Kidney (tissue), 14 donors: ENCODE results near the gene AKR1B15. TPM values are rescaled to one million over a fixed set of nuclear protein-coding genes. Genes with fewer than 3 reads are reported as not detected.
"Not testable (repeated sequence)": the region's sequence is repeated elsewhere in the genome, so short reads cannot be mapped to it uniquely, and the experiment has no call there.

Experiments used
- DNase-seq, 5 donors: peaks; one replicate each; pipeline ENCODE4 v3.0.0-alpha.2; 2013 to 2020
- FAIRE-seq: peaks from 2 replicates; lab custom pipeline; 2012; peaks lifted over from hg19 to GRCh38; lab: Jason Lieb, UNC
- H3K27ac ChIP-seq, 2 donors: one replicate each; pipeline ENCODE4 v1.7.0; 2013; ENCODE audit warnings: low read depth in 2 of 2, low read length in 2 of 2, inconsistent platforms in 1 of 2
- H3K27me3 ChIP-seq: one replicate; pipeline ENCODE4 v1.7.1; 2013; ENCODE audit warnings: low read length, inconsistent platforms; ENCODE audit not compliant: control insufficient read depth, insufficient read depth
- H3K36me3 ChIP-seq, 3 donors: one replicate each; pipeline versions ENCODE4 v1.7.0 to v1.7.1; 2013; ENCODE audit warnings: low read length in 3 of 3, control low read depth in 1 of 3, inconsistent platforms in 1 of 3; ENCODE audit not compliant: insufficient read depth in 3 of 3, control insufficient read depth in 2 of 3
- H3K4me1 ChIP-seq, 3 donors: one replicate each; pipeline versions ENCODE4 v1.7.0 to v1.7.1; 2013; ENCODE audit warnings: low read length in 3 of 3, inconsistent platforms in 1 of 3, low read depth in 1 of 3; ENCODE audit not compliant: control insufficient read depth in 2 of 3, insufficient read depth in 2 of 3
- H3K4me3 ChIP-seq, 3 donors: one replicate each; pipeline versions ENCODE4 v1.7.0 to v1.8.1; 2013; ENCODE audit warnings: low read length in 3 of 3, control low read depth in 1 of 3, inconsistent platforms in 1 of 3
- H3K9ac ChIP-seq, 3 donors: one replicate each; pipeline versions ENCODE4 v1.7.0 to v1.7.1; 2013; ENCODE audit warnings: low read length in 3 of 3, control low read depth in 1 of 3, inconsistent platforms in 1 of 3
- H3K9me3 ChIP-seq, 3 donors: one replicate each; pipeline versions ENCODE4 v1.7.0 to v1.7.1; 2013; ENCODE audit warnings: low read length in 3 of 3, control low read depth in 1 of 3, inconsistent platforms in 1 of 3; ENCODE audit not compliant: control insufficient read depth in 2 of 3, insufficient read depth in 1 of 3
- intact Hi-C: fragments of 100-400 bp; cut with DNase I; formaldehyde crosslinking; loops from one replicate; pipeline ENCODE4 v1.11.1; 2022
- polyA plus RNA-seq: library from polyadenylated mRNA; stranded (reverse); fragments of 350-450 nt; fragmentation: Illumina TruSeq; extraction: RNeasy Lipid Tissue Mini Kit (QIAGEN cat#74804); gene quantifications from one replicate; pipeline ENCODE4 v1.2.3, GENCODE V29; 2014; ENCODE audit warnings: low read depth, low replicate concordance; ENCODE audit not compliant: insufficient read depth
- total RNA-seq: library from RNA; stranded (reverse); fragmentation: NEBNext Ultra II Directional; extraction: Animal tissue kit (Norgen Biotek cat#: 25700); gene quantifications from one replicate; pipeline ENCODE4 v1.2.1, GENCODE V29; 2021
- TF ChIP-seq, protein P1 (sequence below): IDR thresholded peaks from 3 replicates; pipeline ENCODE4 v1.5.1; 2012; ENCODE audit warnings: mild to moderate bottlenecking, moderate library complexity, borderline replicate concordance; ENCODE audit not compliant: insufficient read depth; ENCODE audit errors: extremely low read depth
- donor health status: control.
- donor health status: control.
- donor health status: control.
- donor health status: control.
- donor health status: control.
- donor health status: DM: yes; HTN: yes; CAD: no.
- donor health status: Normal renal cell carcinoma (clear cell type).

The AKR1B15 gene
- total and polyA plus RNA-seq, 2 donors from 2014 or later = not detected

DNA sequence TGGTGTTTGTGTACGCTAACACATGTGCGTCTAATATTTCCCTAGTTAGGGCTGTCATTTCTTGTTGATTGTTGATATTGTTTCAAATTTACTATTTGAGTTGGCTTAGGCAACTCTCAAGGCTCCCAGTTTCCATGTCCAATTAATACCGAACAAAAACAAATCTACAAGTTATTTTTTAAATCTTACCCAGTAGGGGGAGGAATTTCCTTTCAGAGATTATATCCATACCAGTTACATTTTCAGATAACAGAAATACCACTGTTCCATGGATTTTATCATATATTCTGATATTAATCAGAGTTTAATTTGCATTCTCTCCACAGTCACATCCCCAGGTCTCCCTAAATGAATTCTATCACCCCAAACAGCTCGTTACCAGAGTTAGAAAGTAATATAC lies 28.8 kb upstream of the AKR1B15 start:
- no peaks in the 10 kb centered on the region for H3K4me1 ChIP-seq
- no peaks in the 10 kb centered on the region for H3K9me3 ChIP-seq
- DNase-seq (no peak), FAIRE-seq (no peak)
- TF ChIP-seq, protein P1, sequence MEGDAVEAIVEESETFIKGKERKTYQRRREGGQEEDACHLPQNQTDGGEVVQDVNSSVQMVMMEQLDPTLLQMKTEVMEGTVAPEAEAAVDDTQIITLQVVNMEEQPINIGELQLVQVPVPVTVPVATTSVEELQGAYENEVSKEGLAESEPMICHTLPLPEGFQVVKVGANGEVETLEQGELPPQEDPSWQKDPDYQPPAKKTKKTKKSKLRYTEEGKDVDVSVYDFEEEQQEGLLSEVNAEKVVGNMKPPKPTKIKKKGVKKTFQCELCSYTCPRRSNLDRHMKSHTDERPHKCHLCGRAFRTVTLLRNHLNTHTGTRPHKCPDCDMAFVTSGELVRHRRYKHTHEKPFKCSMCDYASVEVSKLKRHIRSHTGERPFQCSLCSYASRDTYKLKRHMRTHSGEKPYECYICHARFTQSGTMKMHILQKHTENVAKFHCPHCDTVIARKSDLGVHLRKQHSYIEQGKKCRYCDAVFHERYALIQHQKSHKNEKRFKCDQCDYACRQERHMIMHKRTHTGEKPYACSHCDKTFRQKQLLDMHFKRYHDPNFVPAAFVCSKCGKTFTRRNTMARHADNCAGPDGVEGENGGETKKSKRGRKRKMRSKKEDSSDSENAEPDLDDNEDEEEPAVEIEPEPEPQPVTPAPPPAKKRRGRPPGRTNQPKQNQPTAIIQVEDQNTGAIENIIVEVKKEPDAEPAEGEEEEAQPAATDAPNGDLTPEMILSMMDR = peak; percentile 12
- intact Hi-C loops = no loop called here
- no peak overlapping the region for H3K4me3 ChIP-seq
- no peak overlapping the region for H3K9ac ChIP-seq
- no peak overlapping the region for H3K27ac ChIP-seq
- no peaks in the 10 kb centered on the region for H3K36me3 ChIP-seq
- H3K27me3 ChIP-seq = no peaks in the 10 kb centered on the region

- TF ChIP-seq, protein P1 = no peak
- Histone ChIP-seq H3K9ac (no peak overlapping the region), H3K9me3 (no peaks in the 10 kb centered on the region), H3K4me1 (no peaks in the 10 kb centered on the region), H3K36me3 (no peaks in the 10 kb centered on the region), H3K27ac (no peak overlapping the region), H3K4me3 (no peak overlapping the region), H3K27me3 (no peaks in the 10 kb centered on the region)
- DNase-seq (no peak), FAIRE-seq (no peak)
- intact Hi-C loops = no loop called here
These were observed 26.3 kb upstream of the AKR1B15 start for GRCh38 chr7:134522601-134523000.

DNA sequence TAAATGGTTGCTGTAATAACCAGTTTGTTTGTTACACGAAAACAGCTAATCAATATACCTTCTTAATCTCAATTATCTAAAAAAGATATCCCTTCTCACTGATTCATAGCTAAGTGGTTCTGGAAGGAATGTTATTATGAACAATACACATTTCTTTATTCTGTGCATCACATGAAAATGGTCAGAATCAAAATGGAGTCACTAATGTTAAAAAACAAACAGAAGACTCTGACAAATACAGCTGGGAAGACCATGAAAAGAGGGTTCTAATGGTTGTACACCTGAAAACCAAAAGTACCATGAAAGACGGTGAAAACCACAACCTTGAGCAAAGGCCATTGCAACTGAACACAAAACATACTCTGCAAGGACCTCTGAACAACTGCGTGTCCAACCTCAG lies 23.5 kb upstream of the AKR1B15 start:
- H3K36me3 ChIP-seq, H3K4me3 ChIP-seq, H3K27me3 ChIP-seq, intact Hi-C loops, DNase-seq, H3K9me3 ChIP-seq, H3K27ac ChIP-seq, FAIRE-seq, H3K4me1 ChIP-seq, H3K9ac ChIP-seq: not testable (repeated sequence)

GRCh38 chr7:134526552-134527248 lies 22.2 kb upstream of the AKR1B15 start:
- FAIRE-seq, H3K9ac ChIP-seq, H3K36me3 ChIP-seq, H3K27ac ChIP-seq, H3K4me3 ChIP-seq, intact Hi-C loops, H3K27me3 ChIP-seq, H3K9me3 ChIP-seq, H3K4me1 ChIP-seq, DNase-seq: not testable (repeated sequence)
